ENCODE results near the gene TRPV2. TPM values are rescaled to one million over a fixed set of nuclear protein-coding genes. Genes with fewer than 3 reads are reported as not detected.

TRPV2 gene
- total and polyA plus RNA-seq, 9 of the 15 experiments (the other 6 are each of a cell fraction or from before 2014, with no cell fraction given), result 10.0 to 97.5 (median 30.3) TPM

GRCh38 chr17:16419074-16419928, 3.9 kb downstream of the TRPV2 start (continued):
- TF ChIP-seq CBFB (CRISPR knock-in tag; IDR thresholded peaks at IDR 0.05), result no peak
- no peak for TF ChIP-seq RBM25 (IDR thresholded peaks at IDR 0.05; ENCODE audit: low read depth, low read length, severe bottlenecking)
- peak in 1 of 2 experiments; percentile 29; a peak in 1 of 4 replicates for TF ChIP-seq HDAC1 (IDR thresholded peaks at IDR 0.05)
- TF ChIP-seq CAMTA2 (CRISPR knock-in tag; conservative IDR thresholded peaks at IDR 0.05), result no peak
- no peak for TF ChIP-seq MEF2D (tag; conservative IDR thresholded peaks at IDR 0.05; ENCODE audit: low read depth)
- TF ChIP-seq E2F1 (CRISPR knock-in tag; IDR thresholded peaks at IDR 0.05), result no peak
- TF ChIP-seq STAT5B (CRISPR knock-in tag; IDR thresholded peaks at IDR 0.05), result no peak
- 0 out of 4 replicates have a peak, but pooled peaks of 1 of the 2 experiments have one; percentile 38 for TF ChIP-seq ZMIZ1 (IDR thresholded peaks at IDR 0.05; ENCODE audit: low read depth in 2 of 2, low read length in 2 of 2)
- 0 out of 2 replicates have a peak, but pooled peaks have one; percentile 51 for TF ChIP-seq POLR2H (tag; IDR thresholded peaks at IDR 0.05; ENCODE audit: low read depth)
- TF ChIP-seq FOS (IDR thresholded peaks at IDR 0.05; ENCODE audit: extremely low read depth, insufficient read length), result peak; percentile 70
- TF ChIP-seq GATAD2A (IDR thresholded peaks at IDR 0.05), result no peak
- 0 out of 2 replicates have a peak, but pooled peaks have one; percentile 46 for TF ChIP-seq RNF2 (IDR thresholded peaks at IDR 0.05)
- no peak for TF ChIP-seq BCL6 (CRISPR knock-in tag; IDR thresholded peaks at IDR 0.05)
- TF ChIP-seq POLR2A (conservative IDR thresholded peaks at IDR 0.05), result no peak
- no peak for TF ChIP-seq ZNF444 (CRISPR knock-in tag; IDR thresholded peaks at IDR 0.05)
- no peak for TF ChIP-seq ZNF274 (IDR thresholded peaks at IDR 0.05; ENCODE audit: borderline replicate concordance, low read depth, low read length)
- TF ChIP-seq ZBTB11 (CRISPR knock-in tag; IDR thresholded peaks at IDR 0.05), result no peak
- no peak for TF ChIP-seq CBX8 (IDR thresholded peaks at IDR 0.05; ENCODE audit: borderline replicate concordance, extremely low read depth, low read depth, low read length, poor library complexity, severe bottlenecking)
- TF ChIP-seq DIDO1 (tag; IDR thresholded peaks at IDR 0.05; ENCODE audit: low read depth), result no peak
